HG02642 (cell line): ENCODE results near the gene SARDH.
"Not testable (repeated sequence)": the region's sequence is repeated elsewhere in the genome, so short reads cannot be mapped to it uniquely, and the experiment has no call there.

Experiments used
- ATAC-seq: cut with Tn5 transposase; IDR thresholded peaks from one replicate; pipeline ENCODE4 v1.9.1; 2021; ENCODE audit warnings: mild to moderate bottlenecking; ENCODE audit not compliant: unreplicated experiment, poor library complexity

Gene SARDH

GRCh38 chr9:133687856-133688761 is 50.0 kb downstream of the SARDH start:
- no peak for ATAC-seq

GRCh38 chr9:133686642-133687575 is 51.2 kb downstream of the SARDH start:
- ATAC-seq = no peak

- no peak for ATAC-seq
These were observed 52.2 kb downstream of the SARDH start for GRCh38 chr9:133685653-133686609.

GRCh38 chr9:133684936-133685361 is 53.2 kb downstream of the SARDH start:
- no peak for ATAC-seq

- ATAC-seq = no peak
These were observed 53.8 kb downstream of the SARDH start for GRCh38 chr9:133684121-133684935.

GRCh38 chr9:133683586-133684120 is 54.5 kb downstream of the SARDH start:
- no peak for ATAC-seq

- ATAC-seq = no peak
These were observed 55.1 kb downstream of the SARDH start for GRCh38 chr9:133682818-133683585.

- no peak for ATAC-seq
These were observed 56.4 kb downstream of the SARDH start for GRCh38 chr9:133681658-133682306.

- no peak for ATAC-seq
These were observed 57.0 kb downstream of the SARDH start for GRCh38 chr9:133680976-133681657.

GRCh38 chr9:133680250-133680975 is 57.7 kb downstream of the SARDH start:
- no peak for ATAC-seq

- ATAC-seq = no peak
These were observed 58.6 kb downstream of the SARDH start for GRCh38 chr9:133679466-133680061.

GRCh38 chr9:133679056-133679455 is 59.1 kb downstream of the SARDH start:
- no peak for ATAC-seq

GRCh38 chr9:133677126-133678010 is 60.8 kb downstream of the SARDH start:
- ATAC-seq = no peak

- no peak for ATAC-seq
These were observed 61.7 kb downstream of the SARDH start for GRCh38 chr9:133676450-133676849.

- not testable (repeated sequence) for ATAC-seq
These were observed 62.4 kb downstream of the SARDH start for GRCh38 chr9:133675796-133676195.
